GM21515 (cell line): Measurements from ENCODE around the gene DNAAF9.
"Not testable (repeated sequence)": the region's sequence is repeated elsewhere in the genome, so short reads cannot be mapped to it uniquely, and the experiment has no call there.

ENCODE experiments used
- ATAC-seq: cut with Tn5 transposase; IDR thresholded peaks from one replicate; pipeline ENCODE4 v1.9.1; 2021; ENCODE audit not compliant: unreplicated experiment

The DNAAF9 gene

DNA sequence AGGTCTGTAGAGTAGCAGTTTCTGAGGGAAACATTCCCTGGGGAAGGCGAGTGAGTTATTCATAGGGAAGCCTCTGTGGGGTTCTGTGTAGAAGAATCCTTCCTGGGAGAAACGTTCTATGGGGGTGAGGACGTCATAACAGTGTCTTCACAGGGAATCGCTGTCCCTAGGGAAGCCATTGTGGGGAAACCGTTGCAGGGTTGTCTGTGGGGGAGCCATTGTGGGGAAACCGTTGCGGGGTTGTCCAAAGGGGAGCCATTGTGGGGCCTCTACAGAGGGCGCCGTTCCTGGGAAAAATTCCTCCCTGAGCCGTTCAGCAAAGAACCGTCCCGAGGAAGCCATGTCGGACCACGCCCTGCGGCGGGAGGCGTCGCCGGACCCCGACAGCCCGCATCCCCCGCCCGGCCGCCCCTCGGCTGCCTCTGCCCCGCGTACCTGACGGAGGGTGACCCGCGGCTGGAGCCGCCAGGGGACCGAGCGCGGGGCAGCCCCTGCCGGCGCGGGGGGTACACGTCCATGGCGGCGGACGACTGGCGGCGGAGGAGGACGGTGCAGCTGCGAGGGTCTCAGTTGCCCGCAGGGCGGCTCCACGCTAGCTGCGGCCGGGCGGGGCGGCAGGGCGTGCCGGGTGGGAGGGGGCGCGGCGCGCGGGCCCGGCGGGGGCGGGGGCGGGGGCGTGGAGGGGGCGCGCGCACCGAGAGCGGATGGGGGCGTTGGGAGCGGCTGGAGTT, at the start of gene DNAAF9:
DNAAF9 (minus strand) TSS at position 630 of the 731 bp plus-strand sequence; CDS start at position 518, 112 bp downstream.
- peak; percentile 25 for ATAC-seq

DNA sequence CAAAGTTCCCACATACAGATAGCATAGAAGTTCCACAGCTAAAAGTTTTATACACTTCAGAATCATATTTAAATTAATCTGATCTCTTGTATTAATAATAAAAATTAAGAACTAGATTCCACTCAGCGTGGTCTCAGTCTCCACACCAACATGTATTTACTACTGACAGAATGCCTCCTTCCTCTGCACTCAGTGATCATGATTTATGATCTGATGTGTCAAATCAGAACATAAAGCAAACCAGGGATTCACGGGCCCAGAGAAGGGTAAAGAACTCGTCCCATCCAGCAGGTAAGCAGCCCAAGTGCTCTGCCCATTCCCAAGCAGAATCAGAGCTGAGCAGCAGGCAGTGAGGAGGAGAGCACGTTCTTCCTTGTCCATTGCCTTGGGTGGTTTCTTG, 49.2 kb upstream of the DNAAF9 start:
- ATAC-seq: no peak

DNA sequence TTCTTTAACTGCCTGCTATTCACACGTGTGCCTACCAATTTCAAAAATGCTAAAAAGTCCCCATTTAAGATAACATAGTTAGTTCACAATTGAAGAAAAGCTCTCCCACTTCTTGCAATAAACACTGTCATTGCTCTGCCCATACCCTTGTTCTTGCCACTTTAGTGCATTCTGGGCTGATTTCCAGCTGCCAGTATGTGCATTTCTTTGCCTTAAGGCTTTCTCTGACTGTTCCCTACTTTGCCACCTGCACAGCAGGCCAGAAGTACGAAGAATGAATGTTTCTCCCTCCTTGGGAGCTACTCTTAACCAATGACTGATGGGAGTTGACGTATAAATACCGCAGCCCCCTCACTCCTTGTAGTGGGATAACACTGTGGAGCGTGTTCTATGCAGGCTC, 47.4 kb upstream of the DNAAF9 start:
- no peak for ATAC-seq

DNA sequence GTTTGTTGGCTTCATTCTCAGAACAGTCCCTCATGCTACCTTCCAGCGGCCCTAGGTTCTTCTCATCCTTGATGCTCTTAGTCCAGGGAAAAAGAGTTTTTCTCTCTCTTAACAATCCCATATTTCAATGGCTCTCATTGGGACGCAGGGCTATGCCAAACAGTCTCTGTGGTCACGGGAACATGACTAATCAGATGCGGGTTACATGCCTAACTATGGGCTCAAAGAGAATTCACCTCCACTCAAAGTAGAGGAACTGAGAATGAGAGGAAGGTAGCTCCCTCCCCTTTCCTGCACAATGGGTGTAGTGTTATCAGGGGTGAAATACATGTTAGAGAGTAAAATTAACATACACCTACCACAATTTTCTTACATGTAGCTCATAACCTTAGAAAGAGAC, 45.2 kb upstream of the DNAAF9 start:
- ATAC-seq: no peak

DNA sequence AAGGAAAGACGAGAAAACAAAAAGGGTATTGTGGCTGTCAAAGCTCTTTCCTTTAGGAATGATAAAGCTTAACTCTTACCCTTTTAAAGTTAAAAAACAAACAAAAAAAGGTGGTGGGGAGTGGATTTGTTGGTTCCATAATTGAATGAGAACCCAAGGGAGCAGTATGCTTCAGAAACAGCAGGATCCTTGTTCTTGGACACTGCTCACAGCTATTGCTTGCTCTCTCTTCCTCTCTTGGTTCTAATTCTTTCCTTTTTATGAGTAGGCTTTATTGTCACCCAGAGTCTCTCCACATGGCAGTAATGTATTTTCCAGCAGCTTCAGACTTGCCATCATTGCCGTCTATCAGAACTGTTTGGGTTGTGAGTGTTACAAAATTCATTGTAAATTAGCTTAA, 44.7 kb upstream of the DNAAF9 start:
- no peak for ATAC-seq

DNA sequence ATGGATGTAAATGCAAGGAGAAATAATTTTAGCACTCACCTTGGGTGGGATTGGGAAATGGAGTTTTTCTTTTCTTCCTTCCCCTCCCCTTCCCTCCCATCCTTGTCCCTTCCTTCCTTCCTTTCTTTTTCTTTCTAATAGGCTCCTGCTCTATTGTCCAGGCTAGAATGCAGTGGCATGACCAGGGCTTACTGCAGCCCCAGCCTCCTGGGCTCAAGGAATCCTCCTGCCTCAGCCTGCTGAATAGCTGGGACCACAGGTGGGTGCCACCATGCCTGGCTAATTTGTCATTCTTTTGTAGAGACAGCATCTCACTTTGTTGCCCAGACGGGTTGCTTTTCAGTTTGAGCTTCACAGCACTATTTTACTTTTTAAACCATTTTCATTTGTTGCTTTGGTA, 41.9 kb upstream of the DNAAF9 start:
- ATAC-seq: no peak

DNA sequence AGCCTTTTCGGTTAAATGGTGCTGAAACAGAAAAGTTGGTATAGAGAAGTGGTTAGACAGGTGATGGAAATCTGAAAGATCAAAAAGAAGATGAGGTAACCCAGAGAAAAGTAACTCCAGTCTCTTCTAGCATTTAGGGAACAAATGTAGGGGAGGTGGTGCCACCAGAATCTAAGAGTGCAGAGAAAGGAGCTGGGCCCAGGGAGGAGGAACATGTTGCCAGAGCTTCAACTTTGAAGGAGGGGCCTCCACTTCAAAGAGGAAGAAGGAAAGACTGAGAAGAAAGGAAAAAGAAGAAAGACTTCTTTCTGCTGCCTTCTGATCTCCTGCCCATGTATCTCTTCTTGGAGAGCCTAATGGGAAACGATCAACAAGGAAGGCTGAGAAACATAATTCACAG, 39.9 kb upstream of the DNAAF9 start:
- no peak for ATAC-seq

DNA sequence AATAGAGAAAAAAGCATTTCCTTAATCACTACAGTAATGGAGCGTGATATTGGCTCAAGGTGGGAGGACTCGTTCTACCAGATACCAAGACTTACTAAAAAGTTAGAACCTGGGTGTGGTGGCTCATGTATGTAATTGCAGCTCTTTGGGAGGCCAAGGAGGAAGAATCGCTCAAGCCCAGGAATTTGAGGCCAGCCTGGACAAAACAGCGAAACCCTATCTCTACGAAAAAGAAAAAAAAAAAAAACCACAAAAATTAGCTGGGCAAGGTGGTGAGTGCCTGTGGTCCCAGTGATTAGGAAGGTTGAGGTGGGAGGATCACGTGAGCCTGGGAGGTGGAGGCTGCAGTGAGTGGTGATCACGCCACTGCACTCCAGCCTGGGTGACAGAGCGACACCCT, 39.3 kb upstream of the DNAAF9 start:
- no peak for ATAC-seq

DNA sequence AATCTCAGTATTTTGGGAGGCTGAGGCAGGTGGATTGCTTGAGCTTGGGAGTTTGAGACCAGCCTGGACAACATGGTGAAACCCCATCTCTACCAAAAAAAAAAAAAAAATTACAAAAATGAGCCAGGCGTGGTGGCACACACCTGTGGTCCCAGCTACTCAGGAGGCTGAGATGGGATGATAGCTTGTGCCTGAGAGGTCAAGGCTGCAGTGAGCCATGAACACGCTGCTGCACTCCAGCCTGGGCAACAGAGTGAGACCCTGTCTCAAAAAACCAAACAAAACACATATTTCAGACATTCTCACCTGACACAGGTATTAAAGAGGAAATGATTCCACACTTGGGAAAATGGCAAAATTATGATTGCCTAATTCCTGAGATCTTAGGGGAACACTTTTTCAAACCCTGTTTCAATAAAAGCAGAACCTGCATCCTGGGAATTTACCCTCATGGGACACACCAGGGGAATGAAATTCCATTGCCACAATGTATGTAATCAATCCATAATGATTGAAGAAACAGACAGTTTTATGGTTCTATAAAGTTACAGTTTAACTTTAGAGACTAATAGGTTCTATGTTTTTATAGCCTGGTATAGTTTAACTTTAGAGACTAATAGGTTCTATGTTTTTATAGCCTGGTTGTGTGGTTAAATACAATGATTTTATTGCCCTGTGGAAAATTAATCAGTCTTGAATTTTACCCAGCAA, 29.6 kb upstream of the DNAAF9 start:
- no peak for ATAC-seq

DNA sequence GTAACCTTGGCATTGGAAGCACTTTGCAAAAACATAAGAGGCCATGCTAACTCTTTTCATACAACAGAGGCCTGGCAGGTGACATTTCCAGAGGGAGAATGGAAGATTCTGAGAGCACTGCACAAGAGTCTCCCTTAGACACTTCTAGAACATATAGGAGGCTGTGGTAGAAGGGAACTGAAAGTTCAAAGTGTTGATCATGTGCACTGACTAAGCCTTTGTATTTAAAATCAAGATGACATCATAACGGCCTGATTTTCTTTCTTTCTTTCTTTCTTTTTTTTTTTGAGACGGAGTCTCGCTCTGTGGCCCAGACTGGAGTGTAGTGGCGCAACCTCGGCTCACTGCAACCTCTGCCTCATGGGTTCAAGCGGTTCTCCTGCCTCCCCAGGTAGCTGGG, 26.8 kb upstream of the DNAAF9 start:
- no peak for ATAC-seq

DNA sequence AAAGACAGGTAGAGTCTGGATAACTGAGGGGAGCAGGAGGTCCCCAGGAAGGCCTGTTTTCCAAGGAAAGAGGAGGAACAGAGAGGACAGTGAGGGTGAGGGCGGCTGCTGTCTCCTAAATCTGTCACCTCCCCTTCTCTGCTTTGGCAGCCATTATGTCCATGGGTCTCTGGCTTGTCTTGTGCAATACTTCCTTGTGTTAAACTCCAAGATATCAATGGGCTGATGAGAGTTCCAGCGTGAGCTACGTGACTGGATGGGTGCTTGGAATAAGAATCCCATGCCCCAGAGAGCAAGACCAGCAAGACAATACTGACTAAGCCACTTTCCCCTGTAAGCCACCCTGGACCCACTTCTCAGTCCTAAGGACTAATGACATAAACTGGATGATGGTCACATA, 26.3 kb upstream of the DNAAF9 start:
- no peak for ATAC-seq

DNA sequence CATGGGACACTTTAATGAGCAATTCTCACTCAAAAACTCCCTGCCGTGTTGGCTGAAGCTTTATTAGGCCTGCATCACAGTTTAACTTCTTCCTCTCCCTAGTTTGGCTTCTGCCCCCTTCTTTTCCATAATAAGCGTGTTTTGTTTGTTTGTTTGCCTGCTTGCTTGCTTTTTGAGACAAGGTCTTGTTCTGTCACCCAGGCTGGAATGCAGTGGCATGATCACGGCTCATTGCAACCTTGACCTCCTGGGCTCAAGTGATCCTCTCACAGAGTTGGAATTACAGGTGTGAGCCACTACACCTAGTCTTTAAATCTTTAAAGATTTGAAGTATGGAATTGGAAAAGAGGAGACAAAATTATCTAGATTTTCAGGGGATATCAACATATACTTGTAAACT, 25.4 kb upstream of the DNAAF9 start:
- no peak for ATAC-seq

DNA sequence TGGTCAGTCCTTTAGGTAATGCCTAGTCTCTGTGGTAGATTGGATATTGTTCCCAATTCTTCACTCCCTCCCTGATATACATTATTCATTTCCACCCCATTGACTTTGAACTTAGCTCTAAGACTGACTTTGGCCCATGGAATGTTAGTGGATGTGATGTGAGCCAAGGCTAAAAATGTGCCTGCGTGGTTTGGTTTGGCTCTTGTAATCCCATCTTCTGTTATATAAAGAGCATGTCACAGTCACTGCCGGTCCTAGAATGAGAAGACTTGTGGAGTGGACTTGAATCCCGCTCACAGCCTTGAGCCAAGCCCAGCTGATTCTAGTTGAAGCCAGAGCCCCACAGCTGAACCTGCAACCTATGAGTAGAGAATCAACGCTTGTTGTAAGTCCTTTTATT, 23.6 kb upstream of the DNAAF9 start:
- ATAC-seq: no peak

DNA sequence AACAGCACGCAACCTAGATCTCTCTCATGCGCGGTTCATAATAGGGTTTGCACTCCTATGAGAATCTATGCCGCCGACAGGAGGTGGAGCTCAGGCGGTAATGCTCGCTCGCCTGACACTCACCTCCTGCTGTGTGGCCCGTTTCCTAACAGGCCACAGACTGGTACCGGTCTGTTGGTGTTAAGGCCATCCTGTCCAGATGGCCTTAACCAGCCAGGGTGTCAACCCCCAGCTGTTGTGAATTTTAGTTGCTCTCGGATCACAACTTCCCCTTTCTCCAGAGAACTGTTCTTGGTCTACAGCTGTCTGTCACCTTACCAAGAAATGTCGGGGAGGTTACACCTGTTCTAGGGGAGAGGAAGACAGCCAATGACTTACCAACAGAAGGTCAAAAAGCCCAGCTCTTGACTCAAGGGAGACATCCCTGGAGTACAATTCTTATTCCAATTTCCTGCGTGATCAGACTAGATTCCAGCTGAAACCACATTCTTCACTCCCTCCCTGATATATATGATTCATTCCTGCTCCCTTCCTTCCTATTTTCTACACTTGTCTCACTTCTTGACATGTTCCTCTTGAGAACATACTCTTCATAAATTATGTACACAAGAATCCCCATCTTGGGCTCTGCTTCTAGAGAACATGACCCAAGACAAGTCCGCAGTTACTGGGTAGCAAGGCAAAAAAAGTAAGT, 23.1 kb upstream of the DNAAF9 start:
- ATAC-seq: peak; percentile 58

DNA sequence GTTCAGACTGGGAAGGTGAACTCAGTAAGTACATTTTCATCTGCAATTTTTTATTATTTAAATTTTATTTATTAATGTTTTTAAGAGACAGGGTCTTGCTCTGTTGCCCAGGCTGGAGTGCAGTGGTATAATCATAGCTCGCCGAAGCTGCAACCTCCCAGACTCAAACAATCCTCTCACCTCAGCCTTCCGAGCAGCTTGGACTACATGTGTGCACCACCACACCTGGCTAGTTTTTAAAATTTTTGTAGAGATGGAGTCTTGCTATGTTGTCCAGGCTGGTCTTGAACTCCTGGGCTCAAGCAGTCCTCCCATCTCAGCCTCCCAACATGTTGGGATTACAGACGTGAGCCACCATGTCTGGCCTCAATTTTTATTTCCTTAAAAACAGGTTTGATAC, 19.3 kb upstream of the DNAAF9 start:
- not testable (repeated sequence) for ATAC-seq

DNA sequence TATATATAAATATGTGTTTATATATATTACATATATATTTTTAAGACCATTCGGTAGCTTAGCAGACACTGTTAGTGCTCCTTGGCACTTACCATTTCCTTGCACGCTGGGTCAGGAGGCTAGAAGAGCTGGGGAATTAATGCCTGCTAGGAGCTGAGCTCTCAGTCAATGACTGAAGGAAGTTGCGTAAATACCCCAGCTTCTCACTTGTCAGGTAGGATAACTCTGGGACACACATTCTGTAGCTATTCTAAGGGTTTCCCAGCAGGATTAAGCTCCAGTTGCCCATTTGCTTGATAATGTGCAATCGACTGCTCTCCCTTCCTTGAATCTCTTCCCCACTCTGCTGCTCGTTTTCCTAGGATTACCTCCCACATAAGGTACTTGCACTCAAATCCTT, 15.7 kb upstream of the DNAAF9 start:
- no peak for ATAC-seq

DNA sequence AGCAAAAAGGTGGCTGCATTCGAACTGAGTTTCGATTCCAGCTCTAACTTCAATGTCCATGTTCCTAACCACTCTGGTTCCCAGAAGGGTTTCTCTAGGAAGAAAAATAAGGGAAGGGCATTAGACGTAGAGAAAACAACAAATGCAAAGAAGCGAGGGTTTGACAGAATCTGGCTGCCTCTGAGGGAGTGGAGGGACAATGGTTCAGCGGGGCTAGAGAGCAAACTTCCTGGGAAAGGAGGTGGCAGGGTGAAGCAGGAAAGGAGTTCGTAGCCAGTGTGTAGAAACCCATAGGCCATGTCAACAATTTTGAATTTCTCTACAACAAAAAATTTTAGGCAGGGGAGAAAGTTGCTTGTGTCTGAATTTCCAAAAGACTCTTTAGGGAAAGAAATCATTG, 14.5 kb upstream of the DNAAF9 start:
- ATAC-seq: no peak

DNA sequence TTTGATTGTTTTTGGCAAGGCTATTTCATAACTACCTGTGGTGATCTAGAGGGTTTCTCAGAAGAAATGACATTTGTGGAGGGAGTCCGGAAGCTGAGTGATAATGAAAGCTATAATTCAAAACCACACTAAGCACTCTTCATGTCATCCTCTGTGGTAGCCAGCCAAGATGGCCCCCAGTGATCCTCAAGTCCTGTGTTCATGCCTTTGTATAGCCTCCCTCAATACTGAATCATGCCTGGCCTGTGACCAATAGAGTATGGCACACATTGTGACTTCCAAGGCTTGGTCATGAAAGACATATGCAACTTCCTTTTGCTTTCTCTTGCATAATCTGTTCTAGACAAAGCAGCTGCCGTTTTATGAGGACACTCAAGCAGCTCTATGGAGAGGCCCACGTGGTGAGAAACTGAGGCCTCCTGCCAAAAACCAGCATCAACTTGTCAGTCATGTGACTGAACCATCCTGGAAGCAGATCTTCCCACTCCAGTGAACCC, 12.8 kb upstream of the DNAAF9 start:
- ATAC-seq: peak; percentile 92

DNA sequence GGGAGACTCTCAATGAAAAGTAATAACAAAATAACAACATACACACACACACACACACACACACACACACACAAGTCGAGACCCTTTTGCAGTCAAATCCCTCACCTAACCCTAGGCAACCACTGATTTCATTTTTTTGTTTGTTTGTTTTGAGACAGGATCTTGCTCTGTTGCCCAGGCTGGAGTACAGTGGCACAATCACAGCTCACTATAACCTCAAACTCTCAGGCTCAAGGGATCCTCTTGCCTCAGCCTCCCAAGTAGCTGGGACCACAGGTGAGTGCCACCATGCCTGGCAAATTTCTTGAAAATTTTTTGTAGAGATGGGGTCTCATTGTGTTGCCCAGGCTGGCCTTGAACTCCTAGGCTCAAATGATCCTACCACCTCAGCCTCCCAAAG, 10.7 kb upstream of the DNAAF9 start:
- not testable (repeated sequence) for ATAC-seq

DNA sequence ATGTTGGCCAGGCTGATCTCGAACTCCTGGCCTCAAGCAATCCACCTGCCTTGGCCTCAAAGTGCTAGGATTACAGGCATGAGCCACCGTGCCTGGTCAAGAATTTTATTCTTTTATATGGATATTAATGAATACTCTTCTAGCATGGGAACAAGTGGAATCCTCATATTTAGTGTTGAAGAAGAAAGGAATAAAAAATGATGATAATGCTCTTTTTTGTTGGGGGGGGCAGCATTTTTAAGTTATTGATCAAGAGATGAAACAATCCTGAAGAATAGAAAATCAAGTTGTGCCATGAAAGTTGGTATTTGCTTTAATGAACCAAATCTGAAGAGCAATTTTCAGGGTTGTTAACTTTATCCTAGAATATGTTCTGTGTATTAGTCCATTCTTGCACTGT, 6.7 kb upstream of the DNAAF9 start:
- ATAC-seq: no peak

DNA sequence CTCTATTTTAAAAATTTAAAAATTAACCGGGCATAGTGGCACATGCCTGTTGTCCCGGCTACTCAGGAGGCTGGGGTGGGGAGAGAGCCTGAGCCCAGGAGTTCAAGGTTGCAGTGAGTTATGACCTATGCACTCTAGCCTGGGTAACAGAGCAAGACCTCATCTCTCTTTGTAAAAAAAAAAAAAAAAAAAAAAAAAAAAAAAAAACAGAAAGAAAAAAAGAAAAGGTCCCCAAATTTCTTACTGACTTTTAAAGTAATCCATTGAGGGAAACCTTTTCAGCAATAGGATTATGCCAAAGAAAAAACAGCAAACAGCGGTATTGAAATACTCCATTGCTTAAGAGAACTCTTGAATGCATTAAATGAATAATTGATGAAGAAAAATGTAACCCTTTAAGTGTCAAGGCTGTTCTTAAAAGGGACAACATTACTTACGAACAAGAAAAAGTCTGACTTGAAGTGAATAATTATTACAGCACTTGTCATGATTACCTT, 6.0 kb upstream of the DNAAF9 start:
- ATAC-seq: no peak
